CD8-positive, alpha-beta memory T cell (primary cell): ENCODE results near the gene GRIN2A. TPM values are rescaled to one million over a fixed set of nuclear protein-coding genes. Genes with fewer than 3 reads are reported as not detected.

ENCODE experiments used
- CTCF ChIA-PET: fragments of 350-600 bp; sonication (Branson Sonifier 250); formaldehyde crosslinking; loops from one replicate; lab custom pipeline; 2021; ENCODE audit warnings: antibody characterized with exemption; lab: Charles Lee
- POLR2A ChIA-PET: fragments of 350-600 bp; sonication (Branson Sonifier 250); formaldehyde crosslinking; loops from one replicate; lab custom pipeline; 2021; ENCODE audit warnings: antibody characterized with exemption; lab: Charles Lee
- DNase-seq, 5 donors: peaks; one replicate each; pipeline versions ENCODE4 v3.0.0 to v3.0.0-alpha.2; 2020 to 2022; ENCODE audit warnings: mixed read lengths in 1 of 5
- H3K27ac ChIP-seq: one replicate; pipeline ENCODE4 v1.7.0; 2013; ENCODE audit warnings: low read depth, mild to moderate bottlenecking, low read length, moderate library complexity
- H3K27me3 ChIP-seq: 2 replicates; pipeline ENCODE4 v1.7.0; 2013; ENCODE audit warnings: low read length, mild to moderate bottlenecking; ENCODE audit not compliant: insufficient read depth, poor library complexity, severe bottlenecking
- H3K36me3 ChIP-seq: 2 replicates; pipeline ENCODE4 v1.7.0; 2013; ENCODE audit warnings: mild to moderate bottlenecking, low read length, moderate library complexity; ENCODE audit not compliant: insufficient read depth
- H3K4me1 ChIP-seq: 2 replicates; pipeline ENCODE4 v1.7.0; 2013; ENCODE audit warnings: mild to moderate bottlenecking, low read length, moderate library complexity; ENCODE audit not compliant: insufficient read depth
- H3K4me3 ChIP-seq: 2 replicates; pipeline ENCODE4 v1.7.0; 2013; ENCODE audit warnings: mild to moderate bottlenecking, low read length
- H3K9me3 ChIP-seq: 2 replicates; pipeline ENCODE4 v1.7.0; 2013; ENCODE audit warnings: mild to moderate bottlenecking, low read length
- H3K27ac Mint-ChIP-seq, 8 donors: one replicate each; pipeline ENCODE4 v1.8.0; 2020 to 2021; ENCODE audit warnings: mixed read lengths in 8 of 8, mild to moderate bottlenecking in 6 of 8, inconsistent platforms in 3 of 8, moderate library complexity in 3 of 8
- H3K27me3 Mint-ChIP-seq, 2 donors: one replicate each; pipeline ENCODE4 v1.8.0; 2020 to 2021; ENCODE audit warnings: mixed read lengths in 2 of 2, mild to moderate bottlenecking in 1 of 2, moderate library complexity in 1 of 2
- H3K36me3 Mint-ChIP-seq, 3 donors: one replicate each; pipeline ENCODE4 v1.8.0; 2020 to 2021; ENCODE audit warnings: mixed read lengths in 3 of 3, inconsistent platforms in 1 of 3, mild to moderate bottlenecking in 1 of 3
- H3K4me1 Mint-ChIP-seq, 3 donors: one replicate each; pipeline ENCODE4 v1.8.0; 2020 to 2021; ENCODE audit warnings: mixed read lengths in 3 of 3, inconsistent platforms in 1 of 3, mild to moderate bottlenecking in 1 of 3
- H3K4me3 Mint-ChIP-seq, 7 donors: one replicate each; pipeline ENCODE4 v1.8.0; 2020 to 2021; ENCODE audit warnings: mixed read lengths in 7 of 7, mild to moderate bottlenecking in 6 of 7, moderate library complexity in 4 of 7, inconsistent platforms in 2 of 7
- H3K9me3 Mint-ChIP-seq, 5 donors: one replicate each; pipeline ENCODE4 v1.8.0; 2020 to 2022; ENCODE audit warnings: mixed read lengths in 5 of 5, mild to moderate bottlenecking in 3 of 5, moderate library complexity in 2 of 5, inconsistent platforms in 1 of 5
- polyA plus RNA-seq: library from polyadenylated mRNA; unstranded; fragments of 300-500 nt; fragmentation: Illumina TruSeq; gene quantifications from one replicate; pipeline ENCODE4 v1.2.3, GENCODE V29; 2021
- total RNA-seq, 2 experiments: library from RNA; stranded (reverse); gene quantifications; one replicate each; pipeline ENCODE4 v1.2.3, GENCODE V29; 2021

Gene GRIN2A
- total and polyA plus RNA-seq, 3 experiments from 2014 or later: not detected

GRCh38 chr16:9807302-9807701 lies 374.9 kb downstream of the GRIN2A start:
- Mint-ChIP-seq H3K36me3 (no peaks in the 10 kb centered on the region), H3K27ac (no peak overlapping the region), H3K4me3 (no peak overlapping the region), H3K9me3 (peaks cover 0 to 2% (median 0%) of the 10 kb centered on the region in 5 donors), H3K27me3 (peaks cover 0 to 3% of the 10 kb centered on the region in 2 donors), H3K4me1 (no peaks in the 10 kb centered on the region)
- no peak for DNase-seq
- POLR2A ChIA-PET: no interaction called here
- H3K27ac ChIP-seq: no peak overlapping the region
- no peaks in the 10 kb centered on the region for H3K27me3 ChIP-seq
- no peaks in the 10 kb centered on the region for H3K36me3 ChIP-seq
- H3K4me1 ChIP-seq: no peaks in the 10 kb centered on the region
- no peak overlapping the region for H3K4me3 ChIP-seq
- H3K9me3 ChIP-seq: no peaks in the 10 kb centered on the region
- CTCF ChIA-PET: no interaction called here

GRCh38 chr16:9805109-9805508 lies 377.1 kb downstream of the GRIN2A start:
- CTCF ChIA-PET: no interaction called here
- no peaks in the 10 kb centered on the region for H3K27me3 ChIP-seq
- no peaks in the 10 kb centered on the region for H3K36me3 Mint-ChIP-seq

GRCh38 chr16:9802160-9802559 lies 380.1 kb downstream of the GRIN2A start:
- ChIA-PET POLR2A (no interaction called here), CTCF (no interaction called here)
- H3K4me1 Mint-ChIP-seq: no peaks in the 10 kb centered on the region
- Histone ChIP-seq H3K9me3 (no peaks in the 10 kb centered on the region), H3K4me1 (no peaks in the 10 kb centered on the region), H3K27me3 (no peaks in the 10 kb centered on the region), H3K36me3 (no peaks in the 10 kb centered on the region), H3K4me3 (no peak overlapping the region), H3K27ac (no peak overlapping the region)
- H3K9me3 Mint-ChIP-seq: peaks cover 0 to 3% (median 1%) of the 10 kb centered on the region in 5 donors
- H3K27ac Mint-ChIP-seq: no peak overlapping the region
- H3K27me3 Mint-ChIP-seq: peaks cover 0 to 2% of the 10 kb centered on the region in 2 donors
- DNase-seq: no peak
- no peaks in the 10 kb centered on the region for H3K36me3 Mint-ChIP-seq
- H3K4me3 Mint-ChIP-seq: no peak overlapping the region

More at GRCh38 chr16:9805109-9805508, 377.1 kb downstream of the GRIN2A start:
- H3K4me1 ChIP-seq: no peaks in the 10 kb centered on the region
- H3K9me3 ChIP-seq: no peaks in the 10 kb centered on the region
- Mint-ChIP-seq H3K4me3 (no peak overlapping the region), H3K27me3 (peaks cover 0 to 3% of the 10 kb centered on the region in 2 donors), H3K4me1 (no peaks in the 10 kb centered on the region), H3K27ac (no peak overlapping the region), H3K9me3 (peaks cover 0 to 3% (median 3%) of the 10 kb centered on the region in 5 donors)
- no peak for DNase-seq
- no peak overlapping the region for H3K4me3 ChIP-seq
- H3K36me3 ChIP-seq: no peaks in the 10 kb centered on the region
- H3K27ac ChIP-seq: no peak overlapping the region
- POLR2A ChIA-PET: no interaction called here

- no peak overlapping the region for H3K27ac ChIP-seq
- H3K9me3 ChIP-seq: no peaks in the 10 kb centered on the region
- no peaks in the 10 kb centered on the region for H3K4me1 Mint-ChIP-seq
- ChIA-PET POLR2A (no interaction called here), CTCF (no interaction called here)
- no peak overlapping the region for H3K4me3 ChIP-seq
- peaks cover 0 to 3% (median 2%) of the 10 kb centered on the region in 5 donors for H3K9me3 Mint-ChIP-seq
- no peaks in the 10 kb centered on the region for H3K36me3 Mint-ChIP-seq
- H3K4me3 Mint-ChIP-seq: no peak overlapping the region
- DNase-seq: no peak
- H3K27me3 ChIP-seq: no peaks in the 10 kb centered on the region
- no peak overlapping the region for H3K27ac Mint-ChIP-seq
- no peaks in the 10 kb centered on the region for H3K36me3 ChIP-seq
- no peaks in the 10 kb centered on the region for H3K4me1 ChIP-seq
- peaks cover 0 to 2% of the 10 kb centered on the region in 2 donors for H3K27me3 Mint-ChIP-seq
Observed at GRCh38 chr16:9801651-9802050, 380.6 kb downstream of the GRIN2A start.

- Histone ChIP-seq H3K4me3 (no peak overlapping the region), H3K4me1 (no peaks in the 10 kb centered on the region), H3K27ac (no peak overlapping the region), H3K9me3 (no peaks in the 10 kb centered on the region), H3K27me3 (no peaks in the 10 kb centered on the region), H3K36me3 (no peaks in the 10 kb centered on the region)
- ChIA-PET POLR2A (no interaction called here), CTCF (no interaction called here)
- Mint-ChIP-seq H3K36me3 (no peaks in the 10 kb centered on the region), H3K27me3 (peaks cover 0 to 2% of the 10 kb centered on the region in 2 donors), H3K9me3 (peaks cover 0 to 3% (median 2%) of the 10 kb centered on the region in 5 donors), H3K4me1 (no peaks in the 10 kb centered on the region), H3K4me3 (no peak overlapping the region), H3K27ac (no peak overlapping the region)
- DNase-seq: no peak
Observed at GRCh38 chr16:9800186-9800738, 382.0 kb downstream of the GRIN2A start.

- no peaks in the 10 kb centered on the region for H3K4me1 ChIP-seq
- H3K9me3 ChIP-seq: no peaks in the 10 kb centered on the region
- CTCF ChIA-PET: no interaction called here
- H3K4me3 ChIP-seq: no peak overlapping the region
- Mint-ChIP-seq H3K36me3 (no peaks in the 10 kb centered on the region), H3K27ac (no peak overlapping the region), H3K9me3 (peaks cover 0 to 5% (median 3%) of the 10 kb centered on the region in 5 donors), H3K27me3 (peaks cover 0 to 2% of the 10 kb centered on the region in 2 donors), H3K4me3 (no peak overlapping the region), H3K4me1 (no peaks in the 10 kb centered on the region)
- no peaks in the 10 kb centered on the region for H3K36me3 ChIP-seq
- POLR2A ChIA-PET: no interaction called here
- no peak for DNase-seq
- no peak overlapping the region for H3K27ac ChIP-seq
- H3K27me3 ChIP-seq: no peaks in the 10 kb centered on the region
Observed at GRCh38 chr16:9798952-9799580, 383.2 kb downstream of the GRIN2A start.

GRCh38 chr16:9798474-9798873 lies 383.8 kb downstream of the GRIN2A start:
- Mint-ChIP-seq H3K4me3 (peak overlapping the region in 1 of 7 donors; percentile 9), H3K27ac (no peak overlapping the region), H3K27me3 (peaks cover 0 to 2% of the 10 kb centered on the region in 2 donors), H3K36me3 (no peaks in the 10 kb centered on the region), H3K4me1 (no peaks in the 10 kb centered on the region), H3K9me3 (peaks cover 0 to 5% (median 3%) of the 10 kb centered on the region in 5 donors)
- Histone ChIP-seq H3K4me3 (no peak overlapping the region), H3K27ac (no peak overlapping the region), H3K4me1 (no peaks in the 10 kb centered on the region), H3K9me3 (no peaks in the 10 kb centered on the region), H3K36me3 (no peaks in the 10 kb centered on the region), H3K27me3 (no peaks in the 10 kb centered on the region)
- DNase-seq: no peak
- POLR2A ChIA-PET: no interaction called here
- CTCF ChIA-PET: no interaction called here

GRCh38 chr16:9797306-9797705 lies 384.9 kb downstream of the GRIN2A start:
- no peaks in the 10 kb centered on the region for H3K36me3 Mint-ChIP-seq
- POLR2A ChIA-PET: no interaction called here

More at GRCh38 chr16:9797306-9797705, 384.9 kb downstream of the GRIN2A start:
- Mint-ChIP-seq H3K4me1 (no peaks in the 10 kb centered on the region), H3K4me3 (no peak overlapping the region), H3K27me3 (peaks cover 0 to 2% of the 10 kb centered on the region in 2 donors), H3K9me3 (peaks cover 0 to 5% (median 3%) of the 10 kb centered on the region in 5 donors), H3K27ac (no peak overlapping the region)
- no peaks in the 10 kb centered on the region for H3K27me3 ChIP-seq
- no peak overlapping the region for H3K27ac ChIP-seq
- H3K4me1 ChIP-seq: no peaks in the 10 kb centered on the region
- no peaks in the 10 kb centered on the region for H3K9me3 ChIP-seq
- H3K4me3 ChIP-seq: no peak overlapping the region
- H3K36me3 ChIP-seq: no peaks in the 10 kb centered on the region
- DNase-seq: no peak
- CTCF ChIA-PET: no interaction called here
